Adrenal gland (tissue), 5 donors: ENCODE data around the gene RNF141.

Experiments used
- POLR2A ChIP-seq, 2 donors: fragments of 450-650 bp; IDR thresholded peaks; one replicate each; pipeline ENCODE4 v1.6.1; 2017; ENCODE audit warnings: antibody characterized with exemption in 2 of 2, mild to moderate bottlenecking in 2 of 2, moderate library complexity in 1 of 2
- TF ChIP-seq, protein P1 (sequence below), 6 experiments: fragments of 450-650 bp in 4 of 6; fragments of 200-600 bp in 2 of 6; sonication (generic) in 1 of 6; IDR thresholded peaks; 1 replicate in 5 of 6; 2 replicates in 1 of 6; pipeline versions ENCODE4 v1.5.1 to v1.8.0; 2016 to 2021; ENCODE audit warnings: antibody characterized with exemption in 6 of 6, mild to moderate bottlenecking in 2 of 6, moderate library complexity in 1 of 6
- donor health status: DM: no; HTN: no; CAD: no.

GRCh38 chr11:10564696-10565318 lies 23.8 kb upstream of the RNF141 start:
- TF ChIP-seq, protein P1, sequence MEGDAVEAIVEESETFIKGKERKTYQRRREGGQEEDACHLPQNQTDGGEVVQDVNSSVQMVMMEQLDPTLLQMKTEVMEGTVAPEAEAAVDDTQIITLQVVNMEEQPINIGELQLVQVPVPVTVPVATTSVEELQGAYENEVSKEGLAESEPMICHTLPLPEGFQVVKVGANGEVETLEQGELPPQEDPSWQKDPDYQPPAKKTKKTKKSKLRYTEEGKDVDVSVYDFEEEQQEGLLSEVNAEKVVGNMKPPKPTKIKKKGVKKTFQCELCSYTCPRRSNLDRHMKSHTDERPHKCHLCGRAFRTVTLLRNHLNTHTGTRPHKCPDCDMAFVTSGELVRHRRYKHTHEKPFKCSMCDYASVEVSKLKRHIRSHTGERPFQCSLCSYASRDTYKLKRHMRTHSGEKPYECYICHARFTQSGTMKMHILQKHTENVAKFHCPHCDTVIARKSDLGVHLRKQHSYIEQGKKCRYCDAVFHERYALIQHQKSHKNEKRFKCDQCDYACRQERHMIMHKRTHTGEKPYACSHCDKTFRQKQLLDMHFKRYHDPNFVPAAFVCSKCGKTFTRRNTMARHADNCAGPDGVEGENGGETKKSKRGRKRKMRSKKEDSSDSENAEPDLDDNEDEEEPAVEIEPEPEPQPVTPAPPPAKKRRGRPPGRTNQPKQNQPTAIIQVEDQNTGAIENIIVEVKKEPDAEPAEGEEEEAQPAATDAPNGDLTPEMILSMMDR (IDR thresholded peaks at IDR 0.05), result peak; percentile 43 to 76 (median 68)
- no peak for TF ChIP-seq POLR2A (IDR thresholded peaks at IDR 0.05)
